CD4-positive, CD25-positive, alpha-beta regulatory T cell (primary cell): ENCODE measurements around the gene IMPA2. TPM values are rescaled to one million over a fixed set of nuclear protein-coding genes. Genes with fewer than 3 reads are reported as not detected.

Experiments
- ATAC-seq, 2 donors: fragments of 150-1000 bp; cut with Tn5 transposase; one replicate each; pipeline ENCODE4 v1.10.0; 2021; ENCODE audit warnings: low read depth in 2 of 2, moderate number of reproducible peaks in 2 of 2, moderate library complexity in 1 of 2
- DNase-seq, 3 donors: peaks; one replicate each; pipeline versions ENCODE4 v3.0.0 to v3.0.0-alpha.2; 2012 to 2022; ENCODE audit warnings: mixed read lengths in 1 of 3
- H3K27ac ChIP-seq: one replicate; pipeline ENCODE4 v1.7.0; 2013; ENCODE audit warnings: mild to moderate bottlenecking, low read length; ENCODE audit not compliant: insufficient read depth, poor library complexity, severe bottlenecking
- H3K27me3 ChIP-seq: one replicate; pipeline ENCODE4 v1.7.0; 2013; ENCODE audit warnings: low read length; ENCODE audit not compliant: control insufficient read depth, insufficient read depth
- H3K36me3 ChIP-seq: one replicate; pipeline ENCODE4 v1.7.0; 2013; ENCODE audit warnings: mild to moderate bottlenecking, low read length, moderate library complexity; ENCODE audit not compliant: control insufficient read depth, insufficient read depth
- H3K4me1 ChIP-seq: 2 replicates; pipeline ENCODE4 v1.7.0; 2013; ENCODE audit warnings: mild to moderate bottlenecking, low read length; ENCODE audit not compliant: insufficient read depth, control insufficient read depth, poor library complexity, severe bottlenecking
- H3K4me3 ChIP-seq: one replicate; pipeline ENCODE4 v1.7.0; 2013; ENCODE audit warnings: low read depth, mild to moderate bottlenecking, low read length, moderate library complexity
- H3K9me3 ChIP-seq, 2 experiments: 1 replicate in 1 of 2; 2 replicates in 1 of 2; pipeline ENCODE4 v1.7.0; 2013; ENCODE audit warnings: low read length in 2 of 2, mild to moderate bottlenecking in 1 of 2, moderate library complexity in 1 of 2; ENCODE audit not compliant: control insufficient read depth in 2 of 2
- H3K27ac Mint-ChIP-seq, 3 donors: one replicate each; pipeline ENCODE4 v1.8.0; 2020 to 2022; ENCODE audit warnings: mild to moderate bottlenecking in 3 of 3, mixed read lengths in 3 of 3, moderate library complexity in 2 of 3
- H3K27me3 Mint-ChIP-seq: one replicate; pipeline ENCODE4 v1.8.0; 2022; ENCODE audit warnings: mild to moderate bottlenecking, mixed read lengths
- H3K36me3 Mint-ChIP-seq: one replicate; pipeline ENCODE4 v1.8.0; 2020; ENCODE audit warnings: mixed read lengths
- H3K4me1 Mint-ChIP-seq, 4 donors: one replicate each; pipeline ENCODE4 v1.8.0; 2020 to 2022; ENCODE audit warnings: mixed read lengths in 4 of 4, mild to moderate bottlenecking in 1 of 4
- H3K4me3 Mint-ChIP-seq, 4 donors: one replicate each; pipeline ENCODE4 v1.8.0; 2020 to 2022; ENCODE audit warnings: mild to moderate bottlenecking in 4 of 4, mixed read lengths in 4 of 4, moderate library complexity in 3 of 4
- H3K9me3 Mint-ChIP-seq, 7 donors: one replicate each; pipeline ENCODE4 v1.8.0; 2020 to 2022; ENCODE audit warnings: mixed read lengths in 7 of 7, mild to moderate bottlenecking in 3 of 7, moderate library complexity in 2 of 7
- polyA plus RNA-seq, 4 donors: library from polyadenylated mRNA; unstranded; fragments of 300-500 nt; fragmentation: Illumina TruSeq; gene quantifications; one replicate each; pipeline ENCODE4 v1.2.3, GENCODE V29; 2021
- total RNA-seq: library from RNA; stranded (reverse); gene quantifications from one replicate; pipeline ENCODE4 v1.2.3, GENCODE V29; 2022

Gene IMPA2
- total and polyA plus RNA-seq, 5 donors from 2014 or later, result 5.1 to 14.6 (median 6.9) TPM

- Histone ChIP-seq H3K27ac (no peak overlapping the region), H3K4me1 (no peaks in the 10 kb centered on the region), H3K9me3 (no peaks in the 10 kb centered on the region), H3K4me3 (no peak overlapping the region), H3K27me3 (no peaks in the 10 kb centered on the region), H3K36me3 (no peaks in the 10 kb centered on the region)
- peak overlapping the region in 1 of 3 donors; percentile 17 for H3K27ac Mint-ChIP-seq
- no peaks in the 10 kb centered on the region for H3K27me3 Mint-ChIP-seq
- DNase-seq (no peak), ATAC-seq (no peak)
- H3K9me3 Mint-ChIP-seq, result peaks cover 0 to 1% (median 0%) of the 10 kb centered on the region in 7 donors
- H3K4me3 Mint-ChIP-seq, result no peak overlapping the region
- H3K4me1 Mint-ChIP-seq, result peaks cover 0 to 2% (median 0%) of the 10 kb centered on the region in 4 donors
- peaks cover 3% of the 10 kb centered on the region for H3K36me3 Mint-ChIP-seq
Measured at GRCh38 chr18:12021077-12021476, 39.8 kb downstream of the IMPA2 start.

- no peak overlapping the region for H3K27ac Mint-ChIP-seq
- no peaks in the 10 kb centered on the region for H3K27me3 ChIP-seq
- no peak overlapping the region for H3K4me3 Mint-ChIP-seq
- H3K9me3 ChIP-seq, result no peaks in the 10 kb centered on the region
- peaks cover 3% of the 10 kb centered on the region for H3K36me3 Mint-ChIP-seq
- peaks cover 0 to 1% (median 0%) of the 10 kb centered on the region in 7 donors for H3K9me3 Mint-ChIP-seq
- no peaks in the 10 kb centered on the region for H3K27me3 Mint-ChIP-seq
- H3K4me1 ChIP-seq, result no peaks in the 10 kb centered on the region
- no peak overlapping the region for H3K4me3 ChIP-seq
- no peaks in the 10 kb centered on the region for H3K36me3 ChIP-seq
- no peak for DNase-seq
- no peak overlapping the region for H3K27ac ChIP-seq
- H3K4me1 Mint-ChIP-seq, result peaks cover 0 to 2% (median 0%) of the 10 kb centered on the region in 4 donors
- ATAC-seq, result no peak
Measured at GRCh38 chr18:12021596-12021995, 40.3 kb downstream of the IMPA2 start.

- DNase-seq, result no peak
- H3K27me3 Mint-ChIP-seq, result no peaks in the 10 kb centered on the region
- H3K36me3 ChIP-seq, result no peaks in the 10 kb centered on the region
- peak overlapping the region in 1 of 3 donors; percentile 31 for H3K27ac Mint-ChIP-seq
- peaks cover 0 to 1% (median 0%) of the 10 kb centered on the region in 7 donors for H3K9me3 Mint-ChIP-seq
- H3K4me1 Mint-ChIP-seq, result peaks cover 0 to 2% (median 0%) of the 10 kb centered on the region in 4 donors
- no peak for ATAC-seq
- H3K36me3 Mint-ChIP-seq, result peaks cover 3% of the 10 kb centered on the region
- no peak overlapping the region for H3K4me3 Mint-ChIP-seq
- no peak overlapping the region for H3K4me3 ChIP-seq
- no peaks in the 10 kb centered on the region for H3K4me1 ChIP-seq
- no peaks in the 10 kb centered on the region for H3K27me3 ChIP-seq
- no peaks in the 10 kb centered on the region for H3K9me3 ChIP-seq
- no peak overlapping the region for H3K27ac ChIP-seq
Measured at GRCh38 chr18:12023375-12023774, 42.1 kb downstream of the IMPA2 start.

- no peak overlapping the region for H3K27ac Mint-ChIP-seq
- no peaks in the 10 kb centered on the region for H3K27me3 Mint-ChIP-seq
- H3K36me3 ChIP-seq, result no peaks in the 10 kb centered on the region
Measured at GRCh38 chr18:12026562-12026961, 45.3 kb downstream of the IMPA2 start.

GRCh38 chr18:12027046-12027445, 45.7 kb downstream of the IMPA2 start:
- Histone ChIP-seq H3K4me3 (no peak overlapping the region), H3K4me1 (no peaks in the 10 kb centered on the region), H3K27ac (no peak overlapping the region), H3K36me3 (no peaks in the 10 kb centered on the region), H3K27me3 (no peaks in the 10 kb centered on the region), H3K9me3 (no peaks in the 10 kb centered on the region)
- H3K9me3 Mint-ChIP-seq, result no peaks in the 10 kb centered on the region
- H3K4me3 Mint-ChIP-seq, result no peak overlapping the region
- H3K36me3 Mint-ChIP-seq, result peaks cover 7% of the 10 kb centered on the region
- H3K27me3 Mint-ChIP-seq, result no peaks in the 10 kb centered on the region
- H3K27ac Mint-ChIP-seq, result no peak overlapping the region
- ATAC-seq (no peak), DNase-seq (no peak)
- no peaks in the 10 kb centered on the region for H3K4me1 Mint-ChIP-seq

More at GRCh38 chr18:12026562-12026961, 45.3 kb downstream of the IMPA2 start:
- H3K27ac ChIP-seq, result no peak overlapping the region
- Mint-ChIP-seq H3K4me3 (no peak overlapping the region), H3K9me3 (no peaks in the 10 kb centered on the region), H3K36me3 (peaks cover 5% of the 10 kb centered on the region), H3K4me1 (no peaks in the 10 kb centered on the region)
- ATAC-seq, result no peak
- no peak for DNase-seq
- no peaks in the 10 kb centered on the region for H3K9me3 ChIP-seq
- H3K4me3 ChIP-seq, result no peak overlapping the region
- no peaks in the 10 kb centered on the region for H3K4me1 ChIP-seq
- H3K27me3 ChIP-seq, result no peaks in the 10 kb centered on the region

GRCh38 chr18:12027480-12027879, 46.2 kb downstream of the IMPA2 start:
- peaks cover 10% of the 10 kb centered on the region for H3K36me3 Mint-ChIP-seq
- no peaks in the 10 kb centered on the region for H3K4me1 ChIP-seq
- H3K4me3 ChIP-seq, result no peak overlapping the region
- H3K4me1 Mint-ChIP-seq, result no peaks in the 10 kb centered on the region
- no peak for DNase-seq
- no peaks in the 10 kb centered on the region for H3K9me3 ChIP-seq
- no peak for ATAC-seq
- H3K27ac Mint-ChIP-seq, result no peak overlapping the region
- no peak overlapping the region for H3K4me3 Mint-ChIP-seq
- no peaks in the 10 kb centered on the region for H3K27me3 Mint-ChIP-seq
- no peak overlapping the region for H3K27ac ChIP-seq
- H3K9me3 Mint-ChIP-seq, result no peaks in the 10 kb centered on the region
- no peaks in the 10 kb centered on the region for H3K36me3 ChIP-seq
- H3K27me3 ChIP-seq, result no peaks in the 10 kb centered on the region

- Histone ChIP-seq H3K4me3 (no peak overlapping the region), H3K4me1 (no peaks in the 10 kb centered on the region), H3K27ac (no peak overlapping the region), H3K36me3 (no peaks in the 10 kb centered on the region), H3K27me3 (no peaks in the 10 kb centered on the region), H3K9me3 (no peaks in the 10 kb centered on the region)
- H3K36me3 Mint-ChIP-seq, result peaks cover 10% of the 10 kb centered on the region
- DNase-seq (no peak), ATAC-seq (no peak)
- H3K9me3 Mint-ChIP-seq, result no peaks in the 10 kb centered on the region
- no peaks in the 10 kb centered on the region for H3K4me1 Mint-ChIP-seq
- H3K27me3 Mint-ChIP-seq, result no peaks in the 10 kb centered on the region
- no peak overlapping the region for H3K4me3 Mint-ChIP-seq
- no peak overlapping the region for H3K27ac Mint-ChIP-seq
Measured at GRCh38 chr18:12028040-12028628, 46.8 kb downstream of the IMPA2 start.

GRCh38 chr18:12028674-12029073, 47.4 kb downstream of the IMPA2 start:
- Histone ChIP-seq H3K36me3 (no peaks in the 10 kb centered on the region), H3K4me3 (no peak overlapping the region), H3K9me3 (no peaks in the 10 kb centered on the region), H3K27me3 (no peaks in the 10 kb centered on the region), H3K4me1 (no peaks in the 10 kb centered on the region), H3K27ac (no peak overlapping the region)
- Mint-ChIP-seq H3K27ac (no peak overlapping the region), H3K4me3 (no peak overlapping the region), H3K36me3 (peaks cover 10% of the 10 kb centered on the region), H3K27me3 (no peaks in the 10 kb centered on the region), H3K9me3 (no peaks in the 10 kb centered on the region), H3K4me1 (no peaks in the 10 kb centered on the region)
- ATAC-seq (no peak), DNase-seq (no peak)
